ENCODE measurements around the gene ROPN1B.

ROPN1B gene

DNA sequence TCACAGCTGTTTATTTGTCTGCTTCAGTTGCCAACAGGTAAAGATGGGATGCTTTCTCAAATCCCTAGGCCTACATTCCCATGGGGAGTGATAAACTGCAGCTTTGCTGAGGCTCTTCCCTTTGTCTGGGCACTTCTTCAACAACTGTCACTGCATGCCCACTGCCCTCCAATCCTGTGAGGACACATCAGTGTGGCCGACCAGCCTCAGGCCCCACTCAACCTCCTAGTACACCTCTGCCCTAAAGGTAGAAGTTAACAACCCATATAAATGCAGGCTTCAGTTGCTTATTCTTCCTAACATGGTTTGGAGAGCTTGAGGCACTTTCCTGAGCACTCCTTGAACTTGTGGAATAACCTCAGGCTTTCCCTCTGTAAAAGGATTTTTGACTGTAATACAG is 49.6 kb downstream of the ROPN1B start:
- no peak for DNase-seq (ENCODE audit: insufficient read length, low spot score)
- TF ChIP-seq, protein P1, sequence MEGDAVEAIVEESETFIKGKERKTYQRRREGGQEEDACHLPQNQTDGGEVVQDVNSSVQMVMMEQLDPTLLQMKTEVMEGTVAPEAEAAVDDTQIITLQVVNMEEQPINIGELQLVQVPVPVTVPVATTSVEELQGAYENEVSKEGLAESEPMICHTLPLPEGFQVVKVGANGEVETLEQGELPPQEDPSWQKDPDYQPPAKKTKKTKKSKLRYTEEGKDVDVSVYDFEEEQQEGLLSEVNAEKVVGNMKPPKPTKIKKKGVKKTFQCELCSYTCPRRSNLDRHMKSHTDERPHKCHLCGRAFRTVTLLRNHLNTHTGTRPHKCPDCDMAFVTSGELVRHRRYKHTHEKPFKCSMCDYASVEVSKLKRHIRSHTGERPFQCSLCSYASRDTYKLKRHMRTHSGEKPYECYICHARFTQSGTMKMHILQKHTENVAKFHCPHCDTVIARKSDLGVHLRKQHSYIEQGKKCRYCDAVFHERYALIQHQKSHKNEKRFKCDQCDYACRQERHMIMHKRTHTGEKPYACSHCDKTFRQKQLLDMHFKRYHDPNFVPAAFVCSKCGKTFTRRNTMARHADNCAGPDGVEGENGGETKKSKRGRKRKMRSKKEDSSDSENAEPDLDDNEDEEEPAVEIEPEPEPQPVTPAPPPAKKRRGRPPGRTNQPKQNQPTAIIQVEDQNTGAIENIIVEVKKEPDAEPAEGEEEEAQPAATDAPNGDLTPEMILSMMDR (IDR thresholded peaks at IDR 0.05; ENCODE audit: insufficient read depth, missing control alignments): no peak
- FAIRE-seq: no peak

DNA sequence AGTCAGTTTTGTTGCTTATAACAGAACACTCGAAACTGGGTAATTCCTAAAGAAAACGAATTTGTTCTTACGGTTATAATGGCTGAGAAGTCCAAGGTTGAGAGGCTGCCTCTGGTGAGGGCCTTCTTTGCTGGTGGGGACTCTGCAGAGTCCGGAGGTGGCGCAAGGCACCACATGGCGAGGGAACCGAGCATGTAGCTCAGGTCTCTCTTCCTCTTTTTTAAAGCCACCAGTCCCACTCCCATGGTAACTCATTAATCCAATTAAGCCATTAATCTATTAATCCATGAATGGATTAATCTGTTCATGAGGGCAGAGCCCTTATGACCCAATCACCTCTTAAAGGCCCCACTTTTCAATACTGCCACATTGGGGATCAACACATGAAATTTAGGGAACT is 50.0 kb downstream of the ROPN1B start:
- FAIRE-seq (no peak), DNase-seq (ENCODE audit: insufficient read length, low spot score) (no peak)
- TF ChIP-seq, protein P1 (IDR thresholded peaks at IDR 0.05; ENCODE audit: insufficient read depth, missing control alignments): no peak

DNA sequence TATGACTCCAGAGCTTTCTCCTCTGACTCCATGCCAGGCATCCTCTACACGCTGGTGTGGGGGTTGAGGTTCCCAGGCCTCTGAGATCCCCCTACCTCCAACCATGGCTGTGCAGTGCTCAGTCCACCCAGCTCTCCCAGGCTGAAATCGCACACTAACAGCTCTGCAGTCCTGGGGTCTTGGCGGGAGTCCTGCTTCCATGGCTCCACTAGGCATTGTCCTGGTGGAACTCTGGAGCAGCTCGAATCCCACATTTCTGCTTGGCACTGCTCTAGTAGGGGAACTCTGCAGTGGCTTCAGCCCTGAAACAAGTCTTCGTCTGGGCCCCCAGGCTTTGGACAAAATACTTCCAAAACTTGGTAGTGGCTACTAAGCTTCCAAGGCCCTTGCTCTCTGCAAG is 50.7 kb downstream of the ROPN1B start:
- FAIRE-seq (no peak), DNase-seq (ENCODE audit: insufficient read length, low spot score) (no peak)
- TF ChIP-seq, protein P1 (IDR thresholded peaks at IDR 0.05; ENCODE audit: insufficient read depth, missing control alignments): no peak

DNA sequence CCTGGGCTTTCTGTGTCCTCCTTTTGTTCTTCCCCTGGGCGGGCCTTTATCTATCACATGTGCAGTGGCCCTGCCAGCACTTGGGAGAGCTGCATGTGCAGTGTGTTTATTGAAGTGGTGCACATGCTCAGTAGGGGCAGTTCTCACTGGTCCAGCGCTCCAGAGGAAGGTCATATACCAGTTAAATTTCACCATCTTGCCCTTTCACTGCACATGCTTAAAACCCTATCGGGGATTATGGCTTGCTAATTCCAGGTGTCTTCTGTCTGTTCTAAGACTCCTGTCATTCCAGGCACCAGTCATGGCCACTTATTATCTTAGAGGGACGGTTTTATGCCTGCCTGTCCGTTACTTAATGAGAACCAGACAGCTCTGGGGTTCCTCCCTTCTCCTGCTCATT is 52.2 kb downstream of the ROPN1B start:
- TF ChIP-seq, protein P1 (IDR thresholded peaks at IDR 0.05; ENCODE audit: insufficient read depth, missing control alignments): no peak
- FAIRE-seq (no peak), DNase-seq (ENCODE audit: insufficient read length, low spot score) (no peak)

DNA sequence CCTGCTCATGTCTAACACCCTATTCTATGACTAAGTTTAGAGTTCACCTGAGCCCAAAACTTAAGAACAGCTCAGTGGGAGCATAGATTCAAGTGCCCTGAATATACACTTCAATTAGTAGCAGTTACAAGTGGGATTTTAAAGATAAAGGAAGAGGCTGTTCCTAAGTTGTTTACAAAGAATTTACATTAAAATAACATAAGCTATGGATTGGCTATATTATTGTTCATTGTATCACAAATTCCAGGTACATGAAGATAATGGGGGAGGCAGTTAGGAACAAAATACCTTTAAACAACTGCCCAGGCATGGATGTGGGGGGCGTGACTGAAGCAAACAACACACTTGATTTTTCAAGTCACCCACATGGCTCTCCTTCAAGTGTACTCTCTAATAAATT is 52.7 kb downstream of the ROPN1B start:
- FAIRE-seq: no peak
- TF ChIP-seq, protein P1 (IDR thresholded peaks at IDR 0.05; ENCODE audit: insufficient read depth, missing control alignments): no peak
- no peak for DNase-seq (ENCODE audit: insufficient read length, low spot score)

DNA sequence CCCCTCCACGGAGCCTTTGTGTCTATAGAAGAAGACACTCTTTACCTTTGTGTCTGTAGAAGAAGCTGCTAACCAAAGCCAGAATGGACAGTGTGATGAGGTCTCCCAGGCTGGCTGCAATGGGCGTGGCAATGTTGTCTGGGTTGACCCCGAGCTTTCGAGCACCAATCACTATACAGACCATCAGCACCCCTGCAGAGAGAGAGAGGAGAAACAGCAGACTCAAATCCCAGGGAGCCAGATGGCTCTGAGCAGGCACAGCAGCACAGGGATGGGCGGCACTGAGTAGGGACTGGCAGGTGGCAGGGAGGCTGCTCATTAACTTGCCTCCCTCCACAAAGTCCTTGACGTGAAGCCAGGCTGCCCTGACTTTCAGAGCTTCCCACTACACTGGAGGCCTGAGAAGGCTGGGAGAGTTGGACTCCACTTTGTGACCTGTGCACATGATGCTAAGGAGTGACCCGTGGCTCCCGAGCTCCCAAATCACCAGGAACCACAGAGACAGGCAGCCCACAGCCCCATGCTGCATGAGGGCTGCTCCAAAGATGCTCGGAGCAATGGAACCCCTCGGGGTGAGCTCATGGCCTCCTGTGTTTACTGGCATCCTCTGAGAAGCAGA is 53.9 kb downstream of the ROPN1B start:
- DNase-seq (ENCODE audit: insufficient read length, low spot score) (peak; percentile 41), FAIRE-seq (no peak)
- TF ChIP-seq, protein P1 (IDR thresholded peaks at IDR 0.05; ENCODE audit: insufficient read depth, missing control alignments): no peak

DNA sequence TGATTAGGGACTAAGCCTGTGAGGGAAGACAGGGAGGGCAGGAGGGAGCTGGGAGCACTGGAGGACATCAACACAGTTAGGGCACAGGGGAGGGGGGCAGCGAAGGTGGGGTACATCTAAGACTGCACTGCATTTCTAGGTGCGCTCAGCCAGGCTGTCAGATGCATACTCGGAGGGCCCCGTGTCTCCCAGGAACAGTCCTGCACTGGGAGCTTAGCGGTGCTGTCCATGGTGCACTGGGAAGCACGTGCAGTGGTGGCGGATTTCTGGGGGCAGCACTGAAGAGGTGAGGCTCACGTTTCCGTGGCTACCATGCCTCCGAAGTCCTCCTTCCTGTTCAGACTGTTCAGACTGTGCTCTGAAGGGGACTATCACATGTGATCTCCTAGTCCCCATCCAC is 54.4 kb downstream of the ROPN1B start:
- FAIRE-seq (no peak), DNase-seq (ENCODE audit: insufficient read length, low spot score) (no peak)
- TF ChIP-seq, protein P1 (IDR thresholded peaks at IDR 0.05; ENCODE audit: insufficient read depth, missing control alignments): no peak

All from D721Med (cell line).